AG10803 (cell line): ENCODE measurements around the gene ZNF587B.
"Not testable (repeated sequence)": the region's sequence is repeated elsewhere in the genome, so short reads cannot be mapped to it uniquely, and the experiment has no call there.

ENCODE experiments used
- DNase-seq: peaks from one replicate; pipeline ENCODE4 v3.0.0; 2010; ENCODE audit warnings: low read depth
- H3K4me3 ChIP-seq: 2 replicates; pipeline ENCODE4 v1.5.1; 2011; ENCODE audit warnings: mild to moderate bottlenecking, low read length, control low read depth
- TF ChIP-seq, protein P1 (sequence below): conservative IDR thresholded peaks from 2 replicates; pipeline ENCODE4 v1.5.1; 2011; ENCODE audit warnings: mild to moderate bottlenecking, low read length, control low read depth, inconsistent platforms

ZNF587B gene

DNA sequence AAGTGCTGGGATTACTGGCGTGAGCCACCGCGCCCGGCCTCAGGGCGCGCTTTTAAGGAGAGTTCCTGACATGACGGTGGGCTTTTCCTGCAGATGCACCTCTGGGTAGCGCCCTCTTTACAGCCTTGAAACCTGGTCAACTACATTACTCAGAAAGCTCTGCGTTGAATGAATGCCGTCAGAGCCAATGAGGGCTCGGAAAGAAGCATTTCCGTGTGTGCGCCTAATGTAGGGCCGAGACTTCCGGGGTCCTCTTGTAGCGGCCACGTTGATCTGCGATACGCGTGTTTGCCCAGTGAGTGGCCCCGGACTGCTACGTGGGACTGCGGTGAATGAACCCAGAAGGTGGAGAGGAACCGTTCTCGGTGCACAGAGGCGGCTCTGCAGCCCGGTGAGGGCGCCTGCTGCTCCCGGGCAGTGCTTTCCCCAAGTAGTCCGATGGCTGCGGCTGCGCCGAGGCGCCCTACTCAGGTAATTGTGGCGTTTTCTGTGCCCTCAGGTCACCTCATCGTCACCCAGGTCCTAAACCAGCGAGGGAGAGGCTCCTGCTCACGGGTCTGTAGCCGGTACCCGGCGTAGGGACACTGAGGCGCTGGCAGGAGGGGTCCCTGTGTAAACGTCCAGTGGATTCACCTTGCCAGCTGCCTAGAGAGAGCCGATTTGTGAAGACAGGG is 10.5 kb upstream of the ZNF587B start:
- DNase-seq: peak; percentile 92
- peak overlapping the region; percentile 98 for H3K4me3 ChIP-seq
- TF ChIP-seq, protein P1, sequence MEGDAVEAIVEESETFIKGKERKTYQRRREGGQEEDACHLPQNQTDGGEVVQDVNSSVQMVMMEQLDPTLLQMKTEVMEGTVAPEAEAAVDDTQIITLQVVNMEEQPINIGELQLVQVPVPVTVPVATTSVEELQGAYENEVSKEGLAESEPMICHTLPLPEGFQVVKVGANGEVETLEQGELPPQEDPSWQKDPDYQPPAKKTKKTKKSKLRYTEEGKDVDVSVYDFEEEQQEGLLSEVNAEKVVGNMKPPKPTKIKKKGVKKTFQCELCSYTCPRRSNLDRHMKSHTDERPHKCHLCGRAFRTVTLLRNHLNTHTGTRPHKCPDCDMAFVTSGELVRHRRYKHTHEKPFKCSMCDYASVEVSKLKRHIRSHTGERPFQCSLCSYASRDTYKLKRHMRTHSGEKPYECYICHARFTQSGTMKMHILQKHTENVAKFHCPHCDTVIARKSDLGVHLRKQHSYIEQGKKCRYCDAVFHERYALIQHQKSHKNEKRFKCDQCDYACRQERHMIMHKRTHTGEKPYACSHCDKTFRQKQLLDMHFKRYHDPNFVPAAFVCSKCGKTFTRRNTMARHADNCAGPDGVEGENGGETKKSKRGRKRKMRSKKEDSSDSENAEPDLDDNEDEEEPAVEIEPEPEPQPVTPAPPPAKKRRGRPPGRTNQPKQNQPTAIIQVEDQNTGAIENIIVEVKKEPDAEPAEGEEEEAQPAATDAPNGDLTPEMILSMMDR: peak; percentile 26

- DNase-seq: no peak
- peak overlapping the region; percentile 98 for H3K4me3 ChIP-seq
- TF ChIP-seq, protein P1: no peak
Measured at GRCh38 chr19:57820599-57820998, 9.5 kb upstream of the ZNF587B start.

DNA sequence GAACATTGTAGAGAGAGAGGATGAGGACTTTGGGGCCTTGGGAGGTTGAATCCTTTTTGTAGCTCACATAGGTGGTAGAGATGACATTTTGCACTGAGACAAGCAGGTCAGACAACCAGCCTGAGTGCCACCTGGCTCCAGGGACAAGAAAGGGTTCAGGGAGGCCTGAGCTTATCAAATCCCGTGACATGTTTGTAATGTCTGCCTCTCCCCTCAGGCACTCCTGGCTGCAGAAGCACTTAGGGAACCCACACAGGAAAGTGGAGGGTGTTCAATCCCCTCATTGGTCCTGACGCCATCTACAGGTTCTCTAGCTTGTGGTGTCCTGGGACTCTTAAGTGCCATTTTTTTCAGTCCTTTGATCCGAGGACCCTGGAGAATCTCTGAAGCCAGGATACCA is 9.0 kb upstream of the ZNF587B start:
- not testable (repeated sequence) for DNase-seq
- H3K4me3 ChIP-seq: peak overlapping the region; percentile 98; the same call in 1 of the 2 replicates

- H3K4me3 ChIP-seq, DNase-seq: not testable (repeated sequence)
Measured at GRCh38 chr19:57821501-57821900, 8.6 kb upstream of the ZNF587B start.

- H3K4me3 ChIP-seq, DNase-seq: not testable (repeated sequence)
Measured at GRCh38 chr19:57823155-57823554, 6.9 kb upstream of the ZNF587B start.

- DNase-seq: not testable (repeated sequence)
Measured at GRCh38 chr19:57823608-57824007, 6.5 kb upstream of the ZNF587B start.

GRCh38 chr19:57825511-57825910 is 4.6 kb upstream of the ZNF587B start:
- H3K4me3 ChIP-seq: no peak overlapping the region
- TF ChIP-seq, protein P1: no peak
- DNase-seq: no peak

More at GRCh38 chr19:57823608-57824007, 6.5 kb upstream of the ZNF587B start:
- not testable (repeated sequence) for H3K4me3 ChIP-seq

GRCh38 chr19:57829316-57829715 is 783 bp upstream of the ZNF587B start:
- TF ChIP-seq, protein P1: no peak
- no peak for DNase-seq
- H3K4me3 ChIP-seq: no peak overlapping the region

- not testable (repeated sequence) for H3K4me3 ChIP-seq, DNase-seq
Measured at GRCh38 chr19:57836991-57837390, 6.9 kb downstream of the ZNF587B start.

GRCh38 chr19:57838622-57839191 is 8.6 kb downstream of the ZNF587B start:
- H3K4me3 ChIP-seq, DNase-seq: not testable (repeated sequence)
